Nephron progenitor cell (in vitro differentiated cells): ENCODE measurements around the gene TMEM258.

ENCODE experiments used
- DNase-seq: peaks from one replicate; pipeline ENCODE4 v3.0.0; 2021
- H3K27ac Mint-ChIP-seq: 2 replicates; pipeline ENCODE4 v1.8.0; 2021; ENCODE audit warnings: mild to moderate bottlenecking, moderate library complexity, mixed read lengths
- H3K27me3 Mint-ChIP-seq: 2 replicates; pipeline ENCODE4 v1.8.0; 2021; ENCODE audit warnings: mild to moderate bottlenecking, low read depth, mixed read lengths; ENCODE audit not compliant: poor library complexity
- H3K36me3 Mint-ChIP-seq: 2 replicates; pipeline ENCODE4 v1.8.0; 2021; ENCODE audit warnings: low read depth, mixed read lengths
- H3K4me1 Mint-ChIP-seq: 2 replicates; pipeline ENCODE4 v1.8.0; 2021; ENCODE audit warnings: mixed read lengths
- H3K4me3 Mint-ChIP-seq: 2 replicates; pipeline ENCODE4 v1.8.0; 2021; ENCODE audit warnings: mild to moderate bottlenecking, moderate library complexity, mixed read lengths
- H3K9me3 Mint-ChIP-seq: 2 replicates; pipeline ENCODE4 v1.8.0; 2021; ENCODE audit warnings: mild to moderate bottlenecking, moderate library complexity, mixed read lengths
- TF ChIP-seq, protein P1 (sequence below): fragments of 200-600 bp; sonication (generic); IDR thresholded peaks from 2 replicates; pipeline ENCODE4 v1.5.0; 2021; ENCODE audit warnings: antibody characterized with exemption

TMEM258 gene

DNA sequence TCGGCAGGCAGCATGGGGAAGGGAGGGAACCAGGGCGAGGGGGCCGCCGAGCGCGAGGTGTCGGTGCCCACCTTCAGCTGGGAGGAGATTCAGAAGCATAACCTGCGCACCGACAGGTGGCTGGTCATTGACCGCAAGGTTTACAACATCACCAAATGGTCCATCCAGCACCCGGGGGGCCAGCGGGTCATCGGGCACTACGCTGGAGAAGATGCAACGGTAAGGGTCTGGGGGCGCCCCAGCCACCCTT, 35.9 kb upstream of the TMEM258 start:
- DNase-seq = no peak
- no peaks in the 10 kb centered on the region for H3K9me3 Mint-ChIP-seq

DNA sequence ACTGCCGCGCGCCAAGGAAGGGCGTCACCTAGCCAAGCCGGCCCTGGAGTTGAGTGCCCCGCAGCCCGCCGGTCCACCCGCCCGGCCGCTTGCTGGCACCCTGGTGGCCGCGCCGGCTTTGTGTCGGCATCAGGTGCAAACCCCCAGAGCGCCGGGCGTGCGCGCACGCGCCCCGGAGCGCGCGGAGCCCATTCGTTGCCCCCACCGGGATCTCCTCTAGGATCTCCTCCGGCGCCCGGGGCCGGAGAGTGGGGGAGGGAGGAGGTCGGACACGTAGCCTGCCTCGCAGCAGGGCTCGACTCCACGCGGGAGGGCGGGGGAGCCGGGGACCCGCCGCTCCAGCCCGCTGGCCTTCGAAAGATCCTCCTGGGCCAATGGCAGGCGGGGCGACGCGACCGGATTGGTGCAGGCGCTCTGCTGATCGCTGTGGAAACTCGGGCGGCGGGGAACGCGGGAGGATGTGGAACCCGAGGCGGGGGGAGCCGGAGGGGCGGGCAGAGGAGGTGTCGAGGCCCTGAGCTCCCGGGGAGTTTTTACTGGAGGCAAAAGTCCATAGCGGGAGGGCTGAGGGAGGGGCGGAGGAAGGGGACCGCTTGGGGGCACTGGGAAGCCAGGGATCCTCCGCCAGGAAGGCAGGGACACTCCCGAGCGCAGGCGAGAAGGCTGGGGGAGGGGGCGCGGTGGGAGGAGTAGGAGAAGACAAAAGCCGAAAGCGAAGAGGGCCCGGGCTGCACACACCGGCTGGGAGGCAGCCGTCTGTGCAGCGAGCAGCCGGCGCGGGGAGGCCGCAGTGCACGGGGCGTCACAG, 35.4 kb upstream of the TMEM258 start, which contains the start of gene FADS2:
FADS2 (plus strand) TSS at position 730 of the 808 bp plus-strand sequence. CDS start 91 bp downstream, outside the sequence.
- Mint-ChIP-seq H3K36me3 (peaks cover 36% of the 10 kb centered on the region), H3K4me1 (peaks cover 54% of the 10 kb centered on the region), H3K4me3 (peak within 1 kb of the TSS; percentile 95), H3K9me3 (no peaks in the 10 kb centered on the region), H3K27me3 (no peaks in the 10 kb centered on the region), H3K27ac (peak within 1 kb of the TSS; percentile 97)
- peak; percentile 94 for DNase-seq
- TF ChIP-seq, protein P1, sequence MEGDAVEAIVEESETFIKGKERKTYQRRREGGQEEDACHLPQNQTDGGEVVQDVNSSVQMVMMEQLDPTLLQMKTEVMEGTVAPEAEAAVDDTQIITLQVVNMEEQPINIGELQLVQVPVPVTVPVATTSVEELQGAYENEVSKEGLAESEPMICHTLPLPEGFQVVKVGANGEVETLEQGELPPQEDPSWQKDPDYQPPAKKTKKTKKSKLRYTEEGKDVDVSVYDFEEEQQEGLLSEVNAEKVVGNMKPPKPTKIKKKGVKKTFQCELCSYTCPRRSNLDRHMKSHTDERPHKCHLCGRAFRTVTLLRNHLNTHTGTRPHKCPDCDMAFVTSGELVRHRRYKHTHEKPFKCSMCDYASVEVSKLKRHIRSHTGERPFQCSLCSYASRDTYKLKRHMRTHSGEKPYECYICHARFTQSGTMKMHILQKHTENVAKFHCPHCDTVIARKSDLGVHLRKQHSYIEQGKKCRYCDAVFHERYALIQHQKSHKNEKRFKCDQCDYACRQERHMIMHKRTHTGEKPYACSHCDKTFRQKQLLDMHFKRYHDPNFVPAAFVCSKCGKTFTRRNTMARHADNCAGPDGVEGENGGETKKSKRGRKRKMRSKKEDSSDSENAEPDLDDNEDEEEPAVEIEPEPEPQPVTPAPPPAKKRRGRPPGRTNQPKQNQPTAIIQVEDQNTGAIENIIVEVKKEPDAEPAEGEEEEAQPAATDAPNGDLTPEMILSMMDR = no peak

More for the DNA sequence above, 35.9 kb upstream of the TMEM258 start:
- TF ChIP-seq, protein P1 = no peak
- no peaks in the 10 kb centered on the region for H3K27me3 Mint-ChIP-seq
- H3K4me3 Mint-ChIP-seq = peak overlapping the region; percentile 95
- peak overlapping the region; percentile 97 for H3K27ac Mint-ChIP-seq
- peaks cover 36% of the 10 kb centered on the region for H3K36me3 Mint-ChIP-seq
- H3K4me1 Mint-ChIP-seq = peaks cover 59% of the 10 kb centered on the region

DNA sequence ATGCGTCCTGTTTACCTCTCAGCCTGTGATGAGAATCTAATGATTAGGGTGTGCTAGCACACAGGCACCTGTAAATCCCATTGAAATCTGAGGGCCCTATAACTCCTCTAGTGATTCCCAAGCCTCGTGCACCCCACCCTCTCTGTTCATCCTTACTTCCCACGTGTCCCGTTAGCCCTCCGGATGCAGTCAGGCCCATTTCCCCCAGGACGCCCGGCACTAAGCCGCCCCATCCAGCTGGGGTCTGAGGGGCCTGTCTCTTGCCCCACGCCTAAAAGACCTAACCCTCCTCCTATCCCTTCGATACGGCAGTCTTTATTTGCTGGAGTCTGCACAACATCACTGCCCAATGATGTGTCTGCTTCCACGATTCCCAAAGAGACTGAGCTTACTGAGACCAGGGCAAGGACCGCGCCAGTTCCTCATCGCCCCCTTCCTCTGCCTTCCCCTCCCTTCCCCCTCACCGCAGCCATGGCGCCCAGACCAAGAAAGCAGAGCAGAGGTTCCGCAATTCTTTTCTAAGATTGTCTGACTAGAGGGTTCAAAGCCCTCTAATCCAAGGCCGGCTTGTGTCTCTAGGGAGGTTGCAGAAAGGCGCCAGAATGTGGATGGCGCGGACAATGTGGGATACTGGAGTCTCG, 34.7 kb upstream of the TMEM258 start:
- TF ChIP-seq, protein P1 = no peak
- no peaks in the 10 kb centered on the region for H3K9me3 Mint-ChIP-seq
- DNase-seq = no peak
- peak overlapping the region; percentile 97 for H3K27ac Mint-ChIP-seq
- H3K4me1 Mint-ChIP-seq = peaks cover 47% of the 10 kb centered on the region
- peak overlapping the region; percentile 95 for H3K4me3 Mint-ChIP-seq
- H3K27me3 Mint-ChIP-seq = no peaks in the 10 kb centered on the region
- H3K36me3 Mint-ChIP-seq = peaks cover 33% of the 10 kb centered on the region

DNA sequence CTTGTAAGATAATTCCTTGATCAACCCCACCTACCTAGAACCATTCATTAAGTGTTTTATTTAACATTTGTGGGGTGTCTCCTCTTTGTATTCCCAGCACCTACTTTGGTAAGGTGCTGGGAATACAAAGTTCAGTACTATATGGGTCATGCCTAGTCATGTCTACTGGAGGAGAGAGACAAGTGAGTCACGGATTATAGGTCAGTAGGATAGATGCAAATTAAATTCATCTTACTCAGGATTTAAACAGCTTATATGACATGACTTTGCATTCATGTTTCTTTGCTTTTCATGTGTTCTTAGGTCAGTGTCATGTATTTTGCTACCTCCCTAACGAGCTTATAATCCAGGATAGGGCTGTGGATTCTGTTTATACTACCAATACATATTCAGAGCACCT, 27.8 kb upstream of the TMEM258 start:
- Mint-ChIP-seq H3K4me1 (peaks cover 16% of the 10 kb centered on the region), H3K36me3 (peaks cover 19% of the 10 kb centered on the region), H3K27ac (no peak overlapping the region), H3K27me3 (no peaks in the 10 kb centered on the region), H3K9me3 (no peaks in the 10 kb centered on the region), H3K4me3 (no peak overlapping the region)
- TF ChIP-seq, protein P1 = no peak
- no peak for DNase-seq

DNA sequence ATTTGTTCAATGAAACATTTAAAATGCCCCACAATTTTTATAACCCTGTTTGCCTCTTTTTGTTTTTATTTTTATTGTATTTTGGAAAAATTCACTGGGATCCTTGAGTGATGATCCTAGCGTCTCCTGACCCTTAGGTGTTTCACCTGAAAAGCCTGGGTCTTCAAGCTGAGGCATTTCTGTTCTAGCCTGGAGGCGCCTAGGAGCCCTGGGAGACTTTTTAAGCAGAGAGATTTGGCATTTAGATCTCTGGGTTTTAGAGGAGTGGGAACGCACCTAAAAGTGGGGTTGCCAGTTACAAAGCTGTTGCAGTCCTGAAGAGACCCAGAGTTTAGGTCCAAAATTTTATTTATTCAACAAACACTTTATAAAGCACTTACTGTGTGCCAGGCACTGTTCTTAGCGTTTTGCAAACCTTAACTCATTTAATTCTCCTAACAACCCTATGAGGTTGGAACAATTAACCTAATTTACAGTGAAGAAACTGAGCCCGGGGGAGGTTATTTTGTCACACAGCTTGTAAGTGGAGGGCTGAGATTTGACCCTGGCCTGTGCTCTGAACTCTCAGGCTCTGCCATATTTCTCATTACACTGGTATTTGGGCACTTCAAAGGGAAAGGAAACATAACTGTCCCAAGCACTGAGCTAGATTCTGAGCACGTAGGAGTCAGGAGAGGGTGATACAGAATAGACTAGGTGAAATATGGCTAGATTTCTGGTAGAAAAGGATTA, 25.2 kb upstream of the TMEM258 start:
- TF ChIP-seq, protein P1 = no peak
- Mint-ChIP-seq H3K36me3 (peaks cover 29% of the 10 kb centered on the region), H3K27me3 (no peaks in the 10 kb centered on the region), H3K4me1 (peaks cover 35% of the 10 kb centered on the region), H3K9me3 (peaks cover 4% of the 10 kb centered on the region), H3K4me3 (peak overlapping the region; percentile 86), H3K27ac (peak overlapping the region; percentile 74)
- no peak for DNase-seq
